SK-N-MC (cell line): Measurements from ENCODE around the gene SCAANT1.
A peak's percentile ranks its signal among the peaks of the same experiment; 100 is the strongest.

Source experiments
- DNase-seq: peaks from one replicate; pipeline ENCODE4 v3.0.0-alpha.2; 2011; ENCODE audit warnings: low read depth, low spot score
- H3K27ac ChIP-seq: fragments of 200-600 bp; sonication (generic); 2 replicates; pipeline ENCODE4 v1.5.1; 2016; ENCODE audit warnings: mixed run types
- H3K36me3 ChIP-seq: fragments of 200-600 bp; sonication (generic); 2 replicates; pipeline ENCODE4 v1.6.1; 2017; ENCODE audit warnings: antibody characterized with exemption, low read length, mixed read lengths; ENCODE audit not compliant: insufficient read depth
- H3K4me3 ChIP-seq: fragments of 200-600 bp; sonication (generic); 2 replicates; pipeline ENCODE4 v1.5.1; 2016
- H3K9ac ChIP-seq: fragments of 200-600 bp; sonication (generic); 2 replicates; pipeline ENCODE4 v1.8.0; 2017; ENCODE audit warnings: mixed run types, mixed read lengths; ENCODE audit not compliant: insufficient read length
- H3K9me3 ChIP-seq: fragments of 200-600 bp; sonication (generic); 2 replicates; pipeline ENCODE4 v1.6.1; 2017; ENCODE audit warnings: low read depth, mild to moderate bottlenecking, antibody characterized with exemption, low read length, moderate library complexity, mixed read lengths
- EZH2 ChIP-seq: fragments of 200-600 bp; sonication (generic); IDR thresholded peaks from one replicate; pipeline ENCODE4 v1.6.1; 2017; ENCODE audit warnings: antibody characterized with exemption
- FOXP2 ChIP-seq: optimal IDR thresholded peaks from 2 replicates; pipeline ENCODE3; 2011; ENCODE audit warnings: mild to moderate bottlenecking, moderate library complexity; ENCODE audit not compliant: insufficient read depth; ENCODE audit errors: extremely low read length, control extremely low read depth
- POLR2AphosphoS5 ChIP-seq: IDR thresholded peaks from 2 replicates; pipeline ENCODE4 v1.6.1; 2012; ENCODE audit warnings: mild to moderate bottlenecking, low read depth, low read length, borderline replicate concordance

The SCAANT1 gene

DNA sequence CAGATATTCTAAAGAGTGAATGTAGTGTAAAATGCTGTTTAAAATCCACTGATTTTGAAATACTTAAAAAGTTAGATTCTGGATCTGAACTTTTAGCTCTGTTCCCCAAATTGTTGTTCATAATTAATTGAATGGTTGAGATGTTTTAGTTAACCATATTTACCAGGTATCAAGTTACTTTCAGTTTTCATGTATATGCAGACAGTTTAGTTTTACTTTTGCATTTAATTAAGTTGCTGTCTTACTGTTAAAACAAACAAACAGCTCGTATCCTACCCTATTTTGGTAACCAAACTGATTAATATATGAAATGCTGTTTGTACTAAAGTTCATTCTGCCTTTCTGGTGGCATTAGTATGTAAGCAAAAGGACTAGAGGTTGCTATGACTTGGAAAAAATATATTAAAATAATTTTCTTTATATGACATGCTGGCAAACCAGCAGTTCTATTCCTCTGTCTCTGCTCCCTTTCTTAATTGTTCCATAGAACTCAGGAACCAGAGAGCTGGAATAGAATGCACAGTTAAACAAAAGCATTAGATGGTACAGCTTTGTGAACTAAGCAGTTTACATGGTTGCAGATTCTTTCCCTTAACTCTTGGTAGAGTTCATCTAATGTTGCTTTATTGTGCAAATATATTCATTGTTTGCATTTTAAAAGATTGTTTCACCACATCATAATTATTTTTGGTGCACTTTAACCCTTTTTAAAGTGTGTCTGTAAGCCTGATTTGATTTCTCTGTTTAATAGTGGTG is 39.5 kb upstream of the SCAANT1 start:
- TF ChIP-seq EZH2: no peak
- no peak for TF ChIP-seq POLR2AphosphoS5
- no peak for DNase-seq
- no peaks in the 10 kb centered on the region for H3K9me3 ChIP-seq
- no peaks in the 10 kb centered on the region for H3K36me3 ChIP-seq
- peak overlapping the region; percentile 82 for H3K27ac ChIP-seq
- no peak overlapping the region for H3K9ac ChIP-seq
- H3K4me3 ChIP-seq: peak overlapping the region; percentile 48

GRCh38 chr3:63950698-63951097 is 38.5 kb upstream of the SCAANT1 start:
- DNase-seq: no peak
- Histone ChIP-seq H3K36me3 (no peaks in the 10 kb centered on the region), H3K27ac (peak overlapping the region; percentile 82)

DNA sequence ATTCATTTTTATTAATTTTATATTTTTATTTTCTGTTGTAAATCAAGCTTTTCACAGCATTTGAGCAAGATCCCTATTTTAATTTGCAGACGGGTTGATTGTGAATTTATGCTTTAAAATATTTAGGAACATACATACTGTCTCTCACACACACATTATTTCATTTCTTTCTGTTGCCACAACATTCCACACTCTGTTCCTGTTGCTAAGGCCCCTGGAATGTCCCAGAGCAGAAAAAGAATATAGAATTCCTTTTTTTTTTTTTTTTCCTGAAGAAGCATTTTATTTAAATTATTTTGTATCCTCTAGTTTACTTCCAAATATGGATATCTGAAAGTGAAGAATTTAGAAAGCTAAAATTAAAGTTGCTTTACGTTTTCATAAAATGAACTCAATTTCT is 36.8 kb upstream of the SCAANT1 start:
- H3K36me3 ChIP-seq: no peaks in the 10 kb centered on the region
- no peaks in the 10 kb centered on the region for H3K9me3 ChIP-seq
- H3K27ac ChIP-seq: peak overlapping the region; percentile 50; the same call in 1 of the 2 replicates
- no peak overlapping the region for H3K9ac ChIP-seq
- H3K4me3 ChIP-seq: no peak overlapping the region
- TF ChIP-seq POLR2AphosphoS5 (no peak), FOXP2 (no peak), EZH2 (no peak)
- DNase-seq: no peak

More at GRCh38 chr3:63950698-63951097, 38.5 kb upstream of the SCAANT1 start:
- Histone ChIP-seq H3K9me3 (no peaks in the 10 kb centered on the region), H3K9ac (no peak overlapping the region), H3K4me3 (peak overlapping the region; percentile 48; the same call in 1 of the 2 replicates)
- no peak for TF ChIP-seq POLR2AphosphoS5
- TF ChIP-seq EZH2: no peak
- TF ChIP-seq FOXP2: no peak

DNA sequence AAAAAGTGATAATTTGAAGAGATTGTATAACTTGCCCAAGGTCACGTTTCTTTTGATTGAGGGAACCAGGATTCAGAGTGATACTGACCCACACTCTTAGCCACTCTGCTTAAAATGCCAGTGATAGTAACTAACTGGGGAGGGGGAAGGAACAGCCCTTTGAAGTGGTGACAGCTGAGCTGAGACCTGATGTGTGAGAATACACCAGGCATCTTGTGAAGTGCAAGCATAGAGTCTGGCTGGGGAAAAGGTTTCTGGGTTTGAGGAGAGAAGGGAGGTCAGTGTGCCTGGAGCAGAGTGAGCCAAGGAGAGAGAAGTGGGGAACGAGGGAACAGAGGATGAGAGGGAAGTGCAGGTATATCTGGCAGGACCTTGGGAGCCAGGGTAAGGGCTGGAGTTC is 35.4 kb upstream of the SCAANT1 start:
- TF ChIP-seq EZH2: no peak
- TF ChIP-seq POLR2AphosphoS5: no peak
- no peak for TF ChIP-seq FOXP2
- DNase-seq: no peak
- Histone ChIP-seq H3K9ac (no peak overlapping the region), H3K9me3 (no peaks in the 10 kb centered on the region), H3K27ac (no peak overlapping the region), H3K36me3 (no peaks in the 10 kb centered on the region), H3K4me3 (no peak overlapping the region)

DNA sequence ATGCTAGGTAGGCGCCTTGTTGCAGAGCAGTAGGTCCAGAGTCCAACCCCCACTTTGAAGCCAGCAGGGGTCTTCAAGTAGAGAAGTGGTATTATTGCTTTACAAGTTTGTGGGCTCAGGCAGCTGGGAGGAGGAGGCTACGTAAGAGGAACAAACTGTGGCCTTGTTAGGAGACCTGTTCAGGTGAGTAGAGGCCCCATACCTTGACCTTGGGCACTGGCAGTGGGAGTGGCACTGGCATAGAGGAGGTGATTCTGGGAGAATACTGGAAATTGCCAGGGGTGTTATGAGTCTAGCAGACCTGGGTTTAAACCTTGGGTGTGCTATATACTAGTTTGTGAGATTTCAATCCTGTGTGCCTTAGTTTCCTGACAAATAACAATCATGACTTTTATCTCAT is 34.6 kb upstream of the SCAANT1 start:
- no peak for DNase-seq
- H3K9ac ChIP-seq: no peak overlapping the region
- TF ChIP-seq EZH2 (no peak), POLR2AphosphoS5 (no peak), FOXP2 (no peak)
- no peak overlapping the region for H3K27ac ChIP-seq
- H3K9me3 ChIP-seq: no peaks in the 10 kb centered on the region
- H3K36me3 ChIP-seq: no peaks in the 10 kb centered on the region
- H3K4me3 ChIP-seq: no peak overlapping the region

DNA sequence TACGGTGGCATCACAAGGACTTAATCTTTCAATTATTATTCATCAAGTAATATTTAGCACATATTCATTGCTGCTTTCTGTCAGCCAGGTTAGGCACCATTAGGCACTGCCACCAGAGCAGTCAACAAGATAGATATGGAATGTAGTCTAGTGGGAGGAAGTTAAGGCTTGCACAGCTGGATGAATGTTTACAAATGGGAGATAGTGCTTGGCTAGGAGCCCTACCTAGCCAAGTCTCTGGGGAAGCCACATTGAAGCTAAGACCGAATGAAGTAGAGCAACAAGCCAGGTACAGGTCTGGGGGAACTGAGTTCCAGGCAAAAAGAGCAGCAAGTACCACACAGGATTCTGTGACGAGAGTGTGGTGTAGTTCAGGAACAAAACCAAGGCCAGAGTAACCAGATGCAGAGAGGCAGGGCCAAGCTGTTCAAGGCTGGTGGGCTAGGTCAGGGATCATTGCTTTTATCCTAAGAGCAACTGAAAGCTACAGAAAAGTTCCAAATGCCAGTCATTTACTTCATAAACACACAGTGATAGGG is 33.4 kb upstream of the SCAANT1 start:
- no peaks in the 10 kb centered on the region for H3K9me3 ChIP-seq
- H3K9ac ChIP-seq: no peak overlapping the region
- DNase-seq: no peak
- no peak overlapping the region for H3K4me3 ChIP-seq
- H3K27ac ChIP-seq: no peak overlapping the region
- H3K36me3 ChIP-seq: no peaks in the 10 kb centered on the region
- TF ChIP-seq EZH2 (no peak), FOXP2 (no peak), POLR2AphosphoS5 (no peak)

- no peak overlapping the region for H3K9ac ChIP-seq
- TF ChIP-seq POLR2AphosphoS5: no peak
- TF ChIP-seq FOXP2: no peak
- no peak for TF ChIP-seq EZH2
- H3K4me3 ChIP-seq: no peak overlapping the region
- H3K36me3 ChIP-seq: no peaks in the 10 kb centered on the region
- no peaks in the 10 kb centered on the region for H3K9me3 ChIP-seq
- H3K27ac ChIP-seq: no peak overlapping the region
- no peak for DNase-seq
Observed at GRCh38 chr3:63943678-63944077, 31.5 kb upstream of the SCAANT1 start.

- H3K27ac ChIP-seq: no peak overlapping the region
- no peak overlapping the region for H3K9ac ChIP-seq
- H3K9me3 ChIP-seq: no peaks in the 10 kb centered on the region
- TF ChIP-seq EZH2: no peak
- no peak for TF ChIP-seq POLR2AphosphoS5
- no peak for TF ChIP-seq FOXP2
- no peak for DNase-seq
- no peaks in the 10 kb centered on the region for H3K36me3 ChIP-seq
- no peak overlapping the region for H3K4me3 ChIP-seq
Observed at GRCh38 chr3:63942528-63942927, 30.3 kb upstream of the SCAANT1 start.

- H3K4me3 ChIP-seq: no peak overlapping the region
- no peaks in the 10 kb centered on the region for H3K36me3 ChIP-seq
- no peaks in the 10 kb centered on the region for H3K9me3 ChIP-seq
- TF ChIP-seq FOXP2 (no peak), EZH2 (no peak), POLR2AphosphoS5 (no peak)
- DNase-seq: no peak
- no peak overlapping the region for H3K9ac ChIP-seq
- no peak overlapping the region for H3K27ac ChIP-seq
Observed at GRCh38 chr3:63940389-63940757, 28.2 kb upstream of the SCAANT1 start.
